ENCODE data around the gene CHD9.
"Not testable (repeated sequence)": the region's sequence is repeated elsewhere in the genome, so short reads cannot be mapped to it uniquely, and the experiment has no call there.

Gene CHD9

DNA sequence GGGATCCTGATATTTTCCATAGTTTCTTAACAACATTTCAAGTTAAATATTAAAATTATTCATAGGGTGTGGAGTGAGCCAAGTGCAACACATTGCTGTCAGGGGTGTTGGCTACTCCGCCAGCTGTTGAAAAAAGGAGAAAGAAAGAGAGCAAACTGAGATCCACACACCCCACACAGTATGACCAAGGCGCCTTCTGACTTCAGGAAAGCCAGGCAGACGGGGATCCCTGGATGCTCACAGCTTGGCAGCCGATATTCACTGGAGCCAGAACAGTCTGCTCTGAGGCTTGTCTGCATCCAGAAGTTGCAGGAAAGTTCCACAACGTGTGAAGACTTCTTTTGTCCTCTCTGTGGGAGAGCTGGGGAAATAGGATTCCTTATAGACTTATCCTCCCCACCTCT is 11.4 kb upstream of the CHD9 start:
- TF ChIP-seq Cebpa-rat (IDR thresholded peaks at IDR 0.05) = no peak
- peaks cover 0 to 9% (median 0%) of the 10 kb centered on the region in 11 experiments; a peak in 1 of 22 replicates for H3K9me3 ChIP-seq (replicated peaks in 1 of 11)
- H3K4me1 ChIP-seq = peaks cover 25 to 41% (median 31%) of the 10 kb centered on the region in 10 experiments
- peak overlapping the region in 6 of 11 experiments; percentile 19 to 92 (median 72); a peak in 4 of 22 replicates for H3K4me2 ChIP-seq
- no peak overlapping the region for H3K4me3 ChIP-seq
- no peaks in the 10 kb centered on the region for H3K27me3 ChIP-seq
- H4K20me1 ChIP-seq = no peaks in the 10 kb centered on the region
- H3K36me3 ChIP-seq = no peaks in the 10 kb centered on the region
- H3K9ac ChIP-seq = peak overlapping the region in 1 of 11 experiments; percentile 7; a peak in 1 of 22 replicates
- peak overlapping the region in 5 of 11 experiments; percentile 11 to 88 (median 77); a peak in 8 of 22 replicates for H3K27ac ChIP-seq

GRCh38 chr16:53043986-53044601 is 10.7 kb upstream of the CHD9 start:
- Histone ChIP-seq H3K4me3 (no peak overlapping the region), H3K27ac (peak overlapping the region in 3 of 11 experiments; percentile 63 to 88 (median 82); a peak in 4 of 22 replicates)

GRCh38 chr16:53045341-53046220 is 9.2 kb upstream of the CHD9 start:
- Histone ChIP-seq H3K4me1 (peaks cover 22 to 38% (median 29%) of the 10 kb centered on the region in 10 experiments), H3K27ac (no peak overlapping the region), H3K9me3 (replicated peaks in 1 of 11) (peaks cover 0 to 9% (median 0%) of the 10 kb centered on the region in 11 experiments; a peak in 1 of 22 replicates), H4K20me1 (no peaks in the 10 kb centered on the region), H3K4me3 (no peak overlapping the region), H3K4me2 (no peak overlapping the region), H3K27me3 (no peaks in the 10 kb centered on the region), H3K9ac (no peak overlapping the region), H3K36me3 (no peaks in the 10 kb centered on the region)
- TF ChIP-seq Cebpa-rat (IDR thresholded peaks at IDR 0.05) = no peak

More at GRCh38 chr16:53043986-53044601, 10.7 kb upstream of the CHD9 start:
- H3K9me3 ChIP-seq (replicated peaks in 1 of 11) = peaks cover 0 to 9% (median 0%) of the 10 kb centered on the region in 11 experiments; a peak in 1 of 22 replicates
- no peaks in the 10 kb centered on the region for H3K27me3 ChIP-seq
- 0 out of 22 replicates have a peak overlapping the region, but pooled peaks of 1 of the 11 experiments have one; percentile 5 for H3K4me2 ChIP-seq
- H3K36me3 ChIP-seq = no peaks in the 10 kb centered on the region
- H3K9ac ChIP-seq = no peak overlapping the region
- TF ChIP-seq Cebpa-rat (IDR thresholded peaks at IDR 0.05) = no peak
- no peaks in the 10 kb centered on the region for H4K20me1 ChIP-seq
- H3K4me1 ChIP-seq = peaks cover 25 to 41% (median 31%) of the 10 kb centered on the region in 10 experiments

GRCh38 chr16:53047515-53047914 is 7.3 kb upstream of the CHD9 start:
- not testable (repeated sequence) for H3K9me3 ChIP-seq (replicated peaks in 1 of 11); H3K27me3 ChIP-seq; H3K4me3 ChIP-seq; H3K9ac ChIP-seq; H4K20me1 ChIP-seq; H3K4me2 ChIP-seq; H3K27ac ChIP-seq; H3K36me3 ChIP-seq
- peaks cover 9 to 24% (median 16%) of the 10 kb centered on the region in 10 experiments for H3K4me1 ChIP-seq

GRCh38 chr16:53048139-53048915 is 6.5 kb upstream of the CHD9 start:
- no peak for TF ChIP-seq Cebpa-rat (IDR thresholded peaks at IDR 0.05)
- H4K20me1 ChIP-seq = no peaks in the 10 kb centered on the region
- peaks cover 10 to 24% (median 14%) of the 10 kb centered on the region in 10 experiments for H3K4me1 ChIP-seq
- no peak overlapping the region for H3K4me2 ChIP-seq
- no peak overlapping the region for H3K9ac ChIP-seq
- H3K36me3 ChIP-seq = no peaks in the 10 kb centered on the region
- H3K4me3 ChIP-seq = no peak overlapping the region
- peaks cover 0 to 9% (median 0%) of the 10 kb centered on the region in 11 experiments; a peak in 1 of 22 replicates for H3K9me3 ChIP-seq (replicated peaks in 1 of 11)
- no peak overlapping the region for H3K27ac ChIP-seq
- no peaks in the 10 kb centered on the region for H3K27me3 ChIP-seq

GRCh38 chr16:53051255-53051654 is 3.5 kb upstream of the CHD9 start:
- H3K4me3 ChIP-seq; H4K20me1 ChIP-seq; H3K27ac ChIP-seq; H3K36me3 ChIP-seq; H3K9me3 ChIP-seq (replicated peaks in 1 of 11); H3K9ac ChIP-seq; H3K4me2 ChIP-seq; H3K27me3 ChIP-seq: not testable (repeated sequence)
- H3K4me1 ChIP-seq = peaks cover 16 to 37% (median 32%) of the 10 kb centered on the region in 10 experiments

DNA sequence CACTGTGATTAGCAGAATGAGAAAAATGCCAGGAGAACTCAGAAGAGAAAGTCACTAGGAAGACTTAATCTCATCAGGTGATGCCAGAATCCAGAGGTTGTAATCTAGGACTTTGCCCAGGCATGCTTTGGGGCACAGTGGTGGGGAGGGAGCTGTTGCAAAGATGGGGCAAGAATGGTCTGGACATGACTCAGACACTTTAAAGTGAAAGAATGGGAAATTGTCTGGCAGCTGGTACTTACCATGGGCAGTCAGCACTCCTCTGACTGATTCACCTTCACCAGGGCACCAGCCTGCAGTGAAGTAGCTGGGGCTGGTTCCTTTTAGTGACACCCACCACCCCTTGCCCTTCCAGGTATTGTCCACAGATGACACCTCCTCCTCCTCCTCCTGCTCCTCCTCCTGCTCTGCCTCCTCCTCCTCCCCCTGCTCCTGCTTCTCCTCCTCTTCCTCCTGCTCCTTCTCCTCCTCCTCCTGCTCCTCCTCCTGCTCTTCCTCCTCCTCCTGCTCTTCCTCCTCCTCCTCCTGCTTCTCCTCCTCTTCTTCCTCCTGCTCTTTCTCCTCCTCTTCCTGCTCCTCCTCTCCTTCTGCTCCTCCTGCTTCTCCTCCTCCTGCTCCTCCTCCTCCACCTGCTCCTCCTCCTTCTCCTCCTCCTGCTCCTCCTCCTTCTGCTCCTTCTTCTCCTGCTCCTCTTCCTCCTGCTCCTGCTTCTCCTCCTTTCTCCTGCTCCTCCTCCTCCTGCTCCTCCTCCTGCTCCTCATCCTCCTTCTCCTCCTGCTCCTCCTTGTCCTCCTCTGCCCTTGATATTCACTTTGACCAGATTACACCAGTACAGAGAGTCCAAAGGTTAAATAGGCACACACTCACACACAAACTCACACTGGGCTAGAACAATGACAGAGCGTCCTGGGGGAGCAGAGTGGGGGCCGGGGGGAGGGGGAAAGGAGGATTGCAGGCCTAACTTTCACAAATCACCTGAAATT is 2.0 kb upstream of the CHD9 start, which contains the start of gene CHD9NB:
Gene CHD9NB (minus strand): TSS at position 379 of the 983 bp plus-strand sequence. CDS start 8,739 bp downstream, outside the sequence.
- H3K9me3 ChIP-seq (replicated peaks in 1 of 11) = no peaks in the 10 kb centered on the region
- peaks cover 0 to 2% (median 0%) of the 10 kb centered on the region in 11 experiments; a peak in 1 of 22 replicates for H4K20me1 ChIP-seq
- H3K4me1 ChIP-seq = peaks cover 31 to 52% (median 47%) of the 10 kb centered on the region in 10 experiments
- no peaks in the 10 kb centered on the region for H3K27me3 ChIP-seq
- no peak for TF ChIP-seq Cebpa-rat (IDR thresholded peaks at IDR 0.05)
- H3K4me2 ChIP-seq = peak within 1 kb of the TSS; percentile 40 to 96 (median 58)
- H3K36me3 ChIP-seq = no peaks in the 10 kb centered on the region
- H3K9ac ChIP-seq = peak within 1 kb of the TSS in 4 of 11 experiments; percentile 10 to 26 (median 16); a peak in 3 of 22 replicates
- peak within 1 kb of the TSS in 9 of 11 experiments; percentile 27 to 91 (median 48); a peak in 13 of 22 replicates for H3K27ac ChIP-seq
- peak within 1 kb of the TSS in 4 of 10 experiments; percentile 1 to 31 (median 14); a peak in 3 of 20 replicates for H3K4me3 ChIP-seq
